Measurements from ENCODE around the gene OTOP2. TPM values are rescaled to one million over a fixed set of nuclear protein-coding genes. Genes with fewer than 3 reads are reported as not detected.

The OTOP2 gene
- total RNA-seq, 1 donor from 2014 or later: not detected

DNA sequence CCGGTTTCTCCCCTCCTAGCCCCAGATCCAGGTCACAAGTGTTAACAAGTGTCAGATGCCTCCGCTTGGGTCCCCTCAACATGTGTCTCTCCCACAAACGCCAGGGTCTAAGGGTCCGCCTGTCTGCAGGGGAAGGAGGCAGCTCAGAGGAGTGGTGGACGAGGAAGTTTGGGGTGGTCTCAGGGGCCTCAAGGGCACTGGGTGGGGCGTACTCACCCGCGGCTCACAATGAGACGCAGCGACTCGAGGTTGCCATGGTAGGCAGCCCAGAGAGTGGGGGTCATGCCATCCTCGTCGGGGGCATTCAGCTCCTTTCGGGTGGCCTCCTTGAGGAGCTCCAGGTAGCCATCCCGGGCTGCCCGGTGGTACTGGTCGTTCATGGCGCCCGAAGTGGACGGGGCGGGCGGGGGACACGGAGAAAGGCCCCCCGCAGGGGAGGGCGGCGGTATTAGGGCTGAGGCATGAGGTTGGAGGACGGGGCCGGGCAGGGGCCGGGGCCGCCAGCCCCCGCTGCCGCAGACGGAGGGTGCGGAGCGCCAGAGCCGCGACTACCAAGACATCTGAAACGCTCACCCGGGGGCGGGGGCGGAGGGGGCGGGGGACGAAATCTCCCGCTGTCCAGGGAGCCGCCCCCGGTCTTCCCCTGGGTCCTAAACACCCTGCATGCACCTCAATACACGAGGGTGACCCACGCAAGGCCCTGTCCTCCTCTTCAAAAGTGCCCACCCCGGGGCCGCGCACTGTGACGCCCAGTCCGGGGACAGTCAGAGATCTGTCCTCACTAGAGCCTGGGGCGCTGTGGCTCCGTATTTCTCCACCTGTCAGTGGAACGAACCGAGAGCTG lies 1.2 kb upstream of the OTOP2 start, which contains the start of gene USH1G:
Gene USH1G, minus strand, starts transcription at position 562 of the 844 bp plus-strand sequence. Its CDS starts 182 bp downstream, at position 380.
- no peak for DNase-seq (ENCODE audit: low spot score)

GRCh38 chr17:74923538-74924249 lies 379 bp upstream of the OTOP2 start:
- DNase-seq (ENCODE audit: low spot score): no peak

- DNase-seq (ENCODE audit: low spot score): no peak
These were observed 1.2 kb downstream of the OTOP2 start for GRCh38 chr17:74925242-74925641.

GRCh38 chr17:74928786-74929185 lies 4.7 kb downstream of the OTOP2 start:
- no peak for DNase-seq (ENCODE audit: low spot score)

GRCh38 chr17:74930535-74931036 lies 6.5 kb downstream of the OTOP2 start:
- DNase-seq (ENCODE audit: low spot score): no peak

DNA sequence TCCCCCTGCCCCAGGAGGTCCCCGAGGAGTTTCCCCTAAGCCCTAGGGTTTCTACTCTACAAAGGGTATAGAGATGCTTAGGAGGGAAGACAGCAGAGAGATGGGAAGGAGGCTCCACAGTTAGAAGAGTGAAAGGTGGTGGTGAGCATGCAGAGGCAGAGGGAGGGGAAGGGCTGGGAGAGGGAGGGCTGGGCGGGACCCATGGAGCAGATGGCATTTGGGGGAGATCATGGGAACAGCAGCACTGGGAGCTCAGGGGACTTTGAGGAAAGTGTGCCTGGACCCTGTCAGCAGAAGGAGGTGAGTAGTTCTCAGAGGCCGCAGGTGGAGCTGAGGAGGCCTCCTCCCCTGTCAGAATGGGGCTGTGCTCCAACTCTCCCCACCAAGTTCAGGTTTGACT lies 11.0 kb downstream of the OTOP2 start:
- DNase-seq (ENCODE audit: low spot score): no peak

GRCh38 chr17:74935585-74936469 lies 11.8 kb downstream of the OTOP2 start, which contains the start of gene OTOP3:
OTOP3 (plus strand) TSS chr17:74935898; CDS start chr17:74935922, 24 bp downstream.
- no peak for DNase-seq (ENCODE audit: low spot score)

DNA sequence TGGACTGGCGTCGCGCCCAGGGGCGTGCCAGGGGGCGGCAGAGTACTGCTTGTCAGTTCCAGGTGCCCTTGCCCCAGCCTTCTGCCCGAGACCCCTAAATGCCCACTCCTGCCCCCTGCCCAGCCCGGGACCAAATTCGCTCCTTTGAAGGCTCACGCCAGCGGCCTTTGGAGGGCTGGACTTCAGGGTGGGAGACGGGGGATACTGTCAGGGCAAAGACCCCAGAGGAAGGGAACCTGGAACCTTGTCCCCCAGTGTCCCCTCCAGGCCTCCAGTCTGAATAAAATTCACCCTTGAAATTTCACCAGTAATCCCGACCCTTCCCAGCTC lies 12.4 kb downstream of the OTOP2 start:
- DNase-seq (ENCODE audit: low spot score): no peak

- DNase-seq (ENCODE audit: low spot score): no peak
These were observed 13.3 kb downstream of the OTOP2 start for GRCh38 chr17:74937064-74938051.

DNA sequence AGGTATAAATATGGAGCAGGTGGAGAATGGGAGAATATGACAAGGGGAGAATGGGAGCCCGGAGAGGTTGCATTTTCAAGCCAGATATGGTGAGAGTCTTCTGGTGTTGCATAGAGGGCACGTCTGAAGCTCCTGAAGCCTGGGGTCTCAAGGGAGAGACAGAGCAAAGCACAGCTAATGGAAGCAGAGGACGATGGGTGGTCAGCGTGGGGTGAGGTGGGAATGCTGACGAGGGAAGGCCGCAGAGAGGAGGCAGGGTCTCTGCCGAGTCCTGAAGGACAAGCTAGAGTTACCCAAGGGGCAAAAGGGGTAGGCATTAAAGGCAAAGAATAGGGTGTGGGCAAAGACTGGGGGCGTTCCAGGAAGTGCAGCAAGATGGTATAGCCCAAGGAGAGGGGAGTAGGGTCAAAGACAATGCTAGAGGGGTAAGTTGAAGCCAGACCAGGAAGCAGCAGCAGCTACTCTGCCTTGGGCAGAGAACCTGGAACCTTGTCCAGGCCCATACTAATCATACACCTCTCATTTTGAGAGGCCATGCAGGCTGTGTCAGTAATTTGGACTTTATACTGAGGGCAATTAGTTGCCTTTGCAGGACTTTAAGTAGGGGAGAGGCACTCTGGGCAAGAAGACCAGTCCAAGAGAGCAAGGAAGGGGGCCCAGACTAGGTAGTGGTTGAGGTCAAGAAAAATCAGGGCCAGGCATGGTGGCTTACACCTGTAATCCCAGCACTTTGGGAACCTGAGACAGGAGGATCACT lies 14.3 kb downstream of the OTOP2 start:
- DNase-seq (ENCODE audit: low spot score): no peak

DNA sequence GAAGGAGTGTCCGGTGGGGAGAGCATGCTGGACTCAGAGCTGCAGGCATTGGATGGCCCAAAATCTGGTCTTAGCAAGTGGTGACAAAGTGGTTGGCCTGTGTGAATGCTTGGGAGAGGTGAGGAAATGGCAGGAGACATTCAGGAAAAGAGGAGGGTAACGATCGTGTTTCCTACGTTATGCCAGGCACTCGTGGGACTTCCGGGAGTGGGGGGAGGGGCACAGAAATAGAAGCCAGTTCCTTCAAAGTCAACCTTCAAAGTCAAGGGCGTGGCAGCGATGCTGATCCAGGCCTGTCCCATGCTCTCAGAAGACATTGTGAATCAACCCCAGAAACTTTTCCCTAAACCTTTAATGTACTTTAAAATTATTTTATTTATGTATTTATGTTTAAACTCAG lies 15.5 kb downstream of the OTOP2 start:
- DNase-seq (ENCODE audit: low spot score): no peak

GRCh38 chr17:74941128-74941725 lies 17.2 kb downstream of the OTOP2 start:
- DNase-seq (ENCODE audit: low spot score): no peak

DNA sequence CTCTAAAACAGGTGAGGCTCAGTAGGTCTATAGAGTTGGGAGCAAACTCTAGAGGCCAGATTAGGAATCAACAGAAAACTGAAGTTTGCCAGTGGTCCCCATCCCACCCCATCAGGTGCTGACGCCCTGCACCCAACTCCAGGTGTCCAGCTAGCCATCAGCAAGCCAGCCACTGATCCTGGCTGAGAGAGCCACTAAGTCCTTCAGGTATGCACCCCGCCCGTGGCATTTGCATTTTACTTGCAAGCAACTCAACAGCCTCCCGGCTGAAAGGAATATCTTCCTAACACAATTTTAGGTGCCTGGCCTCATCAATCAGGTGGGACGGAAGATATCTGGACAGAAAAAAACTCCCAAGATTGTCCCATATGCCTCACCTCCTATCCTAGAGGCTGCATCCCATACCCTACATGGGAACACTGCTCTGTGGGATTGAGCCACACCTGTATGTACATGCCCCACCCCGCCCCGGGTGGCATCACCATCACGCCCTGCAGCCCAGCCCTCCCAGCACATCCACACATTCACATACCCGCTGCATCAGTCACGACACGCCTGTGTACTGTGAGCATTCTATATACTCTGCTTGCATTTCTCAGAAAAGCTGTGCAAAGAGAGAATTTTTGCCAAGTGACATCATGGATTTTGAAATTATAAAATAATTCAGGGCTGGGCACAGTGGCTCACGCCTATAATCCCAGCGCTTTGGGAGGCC lies 19.9 kb downstream of the OTOP2 start:
- no peak for DNase-seq (ENCODE audit: low spot score)

- no peak for DNase-seq (ENCODE audit: low spot score)
These were observed 21.5 kb downstream of the OTOP2 start for GRCh38 chr17:74945543-74945942.

- no peak for DNase-seq (ENCODE audit: low spot score)
These were observed 22.6 kb downstream of the OTOP2 start for GRCh38 chr17:74946641-74947040.

DNA sequence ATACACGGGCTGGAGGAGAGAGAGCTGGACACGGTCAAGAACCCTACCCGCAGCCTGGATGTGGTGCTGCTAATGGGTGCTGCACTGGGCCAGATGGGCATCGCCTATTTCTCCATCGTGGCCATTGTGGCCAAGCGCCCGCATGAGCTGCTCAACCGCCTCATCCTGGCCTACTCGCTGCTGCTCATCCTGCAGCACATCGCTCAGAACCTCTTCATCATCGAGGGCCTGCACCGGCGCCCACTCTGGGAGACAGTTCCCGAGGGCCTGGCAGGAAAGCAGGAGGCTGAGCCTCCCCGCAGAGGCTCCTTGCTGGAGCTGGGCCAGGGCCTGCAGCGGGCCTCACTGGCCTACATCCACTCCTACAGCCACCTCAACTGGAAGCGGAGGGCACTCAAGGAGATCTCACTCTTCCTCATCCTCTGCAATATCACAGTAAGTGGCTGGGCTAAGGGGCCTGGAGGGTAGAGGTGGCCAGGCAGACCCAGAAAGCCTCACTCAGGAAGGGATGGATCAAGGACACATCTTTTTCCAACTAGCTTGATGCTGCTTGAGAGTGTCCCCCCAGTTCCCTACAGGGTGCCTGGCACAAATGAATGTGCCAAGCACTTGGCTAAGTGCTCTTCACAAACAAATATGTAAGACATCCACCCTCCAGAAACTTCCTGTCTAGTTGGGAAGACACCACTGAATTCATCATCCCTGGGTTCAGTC lies 23.1 kb downstream of the OTOP2 start:
- no peak for DNase-seq (ENCODE audit: low spot score)

- no peak for DNase-seq (ENCODE audit: low spot score)
These were observed 25.5 kb downstream of the OTOP2 start for GRCh38 chr17:74949455-74950115.
